Adrenal gland (tissue), 12 donors: ENCODE data around the gene ICE1. TPM values are rescaled to one million over a fixed set of nuclear protein-coding genes. Genes with fewer than 3 reads are reported as not detected.
A peak's percentile ranks its signal among the peaks of the same experiment; 100 is the strongest.
"Not testable (repeated sequence)": the region's sequence is repeated elsewhere in the genome, so short reads cannot be mapped to it uniquely, and the experiment has no call there.

Experiments used
- DNase-seq, 7 donors: peaks; one replicate each; pipeline ENCODE4 v3.0.0-alpha.2; 2019 to 2020
- H3K27ac ChIP-seq, 5 donors: fragments of 200-600 bp; sonication (generic) in 4 of 5; 1 replicate in 3 of 5; 2 replicates in 2 of 5; pipeline versions ENCODE4 v1.5.1 to v1.8.0; 2016 to 2020; ENCODE audit warnings: mild to moderate bottlenecking in 1 of 5
- H3K27me3 ChIP-seq: fragments of 200-600 bp; 2 replicates; pipeline ENCODE4 v1.8.0; 2021
- H3K36me3 ChIP-seq, 2 donors: fragments of 200-600 bp; replicated peaks in 1 of 2; 1 replicate in 1 of 2; 2 replicates in 1 of 2; pipeline versions ENCODE4 v1.5.1 to v1.8.0; 2018 to 2022
- H3K4me1 ChIP-seq, 2 donors: fragments of 200-600 bp; replicated peaks in 1 of 2; 1 replicate in 1 of 2; 2 replicates in 1 of 2; pipeline versions ENCODE4 v1.5.1 to v1.8.0; 2018 to 2021
- H3K4me3 ChIP-seq, 4 donors: fragments of 200-600 bp; sonication (generic) in 3 of 4; one replicate each; pipeline ENCODE4 v1.5.1; 2016 to 2018
- H3K9me3 ChIP-seq, 3 donors: fragments of 200-600 bp; sonication (generic) in 1 of 3; replicated peaks in 1 of 3; 1 replicate in 2 of 3; 2 replicates in 1 of 3; pipeline versions ENCODE4 v1.5.1 to v1.8.0; 2016 to 2021
- CTCF ChIP-seq, 6 experiments: fragments of 450-650 bp in 4 of 6; fragments of 200-600 bp in 2 of 6; sonication (generic) in 1 of 6; IDR thresholded peaks; 1 replicate in 5 of 6; 2 replicates in 1 of 6; pipeline versions ENCODE4 v1.5.1 to v1.8.0; 2016 to 2021; ENCODE audit warnings: antibody characterized with exemption in 6 of 6, mild to moderate bottlenecking in 2 of 6, moderate library complexity in 1 of 6
- POLR2A ChIP-seq, 2 donors: fragments of 450-650 bp; IDR thresholded peaks; one replicate each; pipeline ENCODE4 v1.6.1; 2017; ENCODE audit warnings: antibody characterized with exemption in 2 of 2, mild to moderate bottlenecking in 2 of 2, moderate library complexity in 1 of 2
- WGBS, 4 donors: extraction: QIAGEN DNeasy Blood & Tissue Kit in 2 of 4; methylation state at CpG; one replicate each; pipeline versions ENCODE4 v1.1.5 to v1.1.7; 2013 to 2017; 5-methylcytosine and 5-hydroxymethylcytosine counted together
- intact Hi-C, 2 donors: fragments of 100-400 bp; cut with DNase I; formaldehyde crosslinking; loops; one replicate each; pipeline versions ENCODE4 v1.14.1 to v1.15.0; 2022 to 2023
- polyA plus RNA-seq, 3 donors: library from polyadenylated mRNA; stranded (reverse); fragments of 200-250 nt in 2 of 3; fragments of 350-450 nt in 1 of 3; fragmentation: Illumina TruSeq in 1 of 3; extraction: RNeasy Lipid Tissue Mini Kit (QIAGEN cat#74804) in 1 of 3; gene quantifications; one replicate each; pipeline ENCODE4 v1.2.3, GENCODE V29; 2013 to 2014
- total RNA-seq, 9 donors: library from RNA; depleted of rRNA in 4 of 9; stranded (reverse); fragments of >200 nt in 4 of 9; fragments of 120-200 nt in 1 of 9; fragmentation: NEBNext Ultra II Directional in 1 of 9; extraction: Animal tissue kit (Norgen Biotek cat#: 25700) in 1 of 9; gene quantifications; one replicate each; pipeline versions ENCODE4 v1.1.0 to v1.2.4, GENCODE V29; 2013 to 2023
- donor health status: healthy with polysubstance abuse.
- donor health status: Bipolar disorder and iron deficiency.
- donor health status: DM: yes; HTN: yes; CAD: no.
- donor health status: DM: no; HTN: no; CAD: no.
- donor health status: DM: no; HTN: no; CAD: no.
- donor health status: DM: yes; HTN: yes; CAD: no.

Gene ICE1
- total and polyA plus RNA-seq, 12 donors, result 6.0 to 33.7 (median 21.2) TPM

DNA sequence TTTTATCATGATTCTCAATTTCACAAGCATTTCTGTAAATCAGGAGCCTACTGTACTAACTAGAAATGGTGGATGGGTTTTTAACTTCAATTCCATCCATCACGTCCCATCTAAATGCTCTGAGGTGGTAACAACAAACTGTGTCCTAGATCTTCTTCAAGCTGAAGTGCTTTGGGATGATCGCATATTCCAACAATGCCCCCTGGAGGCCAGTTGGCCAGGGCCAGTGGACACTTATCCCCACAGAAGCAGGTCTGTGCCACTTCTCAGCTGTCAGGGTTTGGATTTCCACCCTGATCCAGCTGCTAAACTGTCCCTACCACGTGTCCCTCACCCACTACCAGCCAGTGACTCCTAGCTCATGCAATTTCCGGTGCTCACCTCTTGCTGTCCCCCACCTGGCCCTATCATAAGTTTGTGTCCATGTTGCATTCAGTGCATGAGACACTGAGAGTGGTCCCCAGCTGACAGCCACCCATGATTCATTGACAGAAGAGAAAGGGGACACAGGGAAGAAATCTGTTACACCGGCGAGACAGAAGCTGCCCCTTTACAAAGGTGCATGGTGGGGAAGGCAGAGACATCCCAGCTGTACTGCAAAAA, 28.0 kb upstream of the ICE1 start:
- peak; percentile 51 to 83 (median 67) for DNase-seq
- peak; percentile 29 to 62 (median 54) for TF ChIP-seq CTCF (IDR thresholded peaks at IDR 0.05)
- intact Hi-C loops, result not testable (repeated sequence)

DNA sequence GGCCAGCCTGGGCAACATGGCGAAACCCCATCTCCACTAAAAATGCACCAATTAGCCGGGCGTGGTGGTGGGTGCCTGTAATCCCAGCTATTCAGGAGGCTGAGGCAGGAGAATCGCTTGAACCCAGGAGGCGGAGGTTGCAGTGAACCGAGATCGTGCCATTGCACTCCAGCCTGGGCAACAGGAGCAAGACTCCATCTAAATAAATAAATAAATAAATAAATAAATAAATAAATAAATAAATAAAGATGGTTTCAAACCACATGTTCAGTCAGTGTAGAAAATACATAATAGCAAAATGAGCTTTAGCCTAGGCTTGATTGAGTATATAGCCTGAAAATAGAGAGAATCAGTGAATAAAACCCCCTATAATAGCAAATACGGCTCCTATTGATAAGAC, 27.4 kb upstream of the ICE1 start:
- WGBS, 4 donors, result 79 to 94% (median 84%) methylated on average over 8 of the region's 8 CpGs
- intact Hi-C loops, result loop anchor here in 1 of 2 donors (5.0 kb wide), 1 partner anchor 253 kb away; the partner anchor contains the start of gene ADAMTS16
- H3K4me1 ChIP-seq, result not testable (repeated sequence)

More for the DNA sequence above, 28.0 kb upstream of the ICE1 start:
- H3K27ac ChIP-seq, H3K36me3 ChIP-seq, H3K27me3 ChIP-seq, H3K9me3 ChIP-seq, H3K4me3 ChIP-seq, H3K4me1 ChIP-seq: not testable (repeated sequence)
- 48 to 66% (median 62%) methylated on average over 4 to 6 of the region's 6 CpGs for WGBS, 4 donors

GRCh38 chr5:5398071-5398470, 24.4 kb upstream of the ICE1 start:
- Histone ChIP-seq H3K9me3 (no peaks in the 10 kb centered on the region), H3K27me3 (no peaks in the 10 kb centered on the region), H3K27ac (no peak overlapping the region), H3K36me3 (no peaks in the 10 kb centered on the region), H3K4me1 (no peaks in the 10 kb centered on the region), H3K4me3 (no peak overlapping the region)
- TF ChIP-seq CTCF (IDR thresholded peaks at IDR 0.05) (no peak), POLR2A (IDR thresholded peaks at IDR 0.05) (no peak)
- 80 to 90% (median 84%) methylated on average over 2 of the region's 2 CpGs for WGBS, 4 donors
- no peak for DNase-seq
- intact Hi-C loops, result loop anchor here in 1 of 2 donors (5.0 kb wide), 1 partner anchor 256 kb away; the partner anchor contains the start of gene ADAMTS16

More for the DNA sequence above, 27.4 kb upstream of the ICE1 start:
- H3K4me3 ChIP-seq, H3K9me3 ChIP-seq, H3K27ac ChIP-seq, H3K36me3 ChIP-seq, H3K27me3 ChIP-seq, DNase-seq: not testable (repeated sequence)

- no peak overlapping the region for H3K4me3 ChIP-seq
- H3K27me3 ChIP-seq, result no peaks in the 10 kb centered on the region
- no peaks in the 10 kb centered on the region for H3K4me1 ChIP-seq
- H3K36me3 ChIP-seq, result no peaks in the 10 kb centered on the region
- 82 to 89% (median 84%) methylated on average over 8 of the region's 8 CpGs for WGBS, 4 donors
- H3K9me3 ChIP-seq, result no peaks in the 10 kb centered on the region
- intact Hi-C loops, result no loop called here
- TF ChIP-seq CTCF (IDR thresholded peaks at IDR 0.05) (no peak), POLR2A (IDR thresholded peaks at IDR 0.05) (no peak)
- no peak overlapping the region for H3K27ac ChIP-seq
- no peak for DNase-seq
Measured at GRCh38 chr5:5401095-5401494, 21.4 kb upstream of the ICE1 start.

GRCh38 chr5:5403741-5404140, 18.7 kb upstream of the ICE1 start:
- DNase-seq, result no peak
- H3K4me3 ChIP-seq, result no peak overlapping the region
- H3K4me1 ChIP-seq, result no peaks in the 10 kb centered on the region
- TF ChIP-seq POLR2A (IDR thresholded peaks at IDR 0.05), result no peak
- no peak for TF ChIP-seq CTCF (IDR thresholded peaks at IDR 0.05)
- 68 to 75% (median 71%) methylated on average over 4 of the region's 4 CpGs for WGBS, 4 donors
- intact Hi-C loops, result no loop called here
- no peak overlapping the region for H3K27ac ChIP-seq
- no peaks in the 10 kb centered on the region for H3K36me3 ChIP-seq
- H3K9me3 ChIP-seq, result no peaks in the 10 kb centered on the region
- no peaks in the 10 kb centered on the region for H3K27me3 ChIP-seq
